CD4-positive, alpha-beta T cell treated with Interleukin-6 for 4 hours (primary cell): ENCODE data around the gene CTBP2.
A peak's percentile ranks its signal among the peaks of the same experiment; 100 is the strongest.
"Not testable (repeated sequence)": the region's sequence is repeated elsewhere in the genome, so short reads cannot be mapped to it uniquely, and the experiment has no call there.

ENCODE experiments used
- DNase-seq: peaks from one replicate; pipeline ENCODE4 v3.0.0-alpha.2; 2020; ENCODE audit warnings: mixed read lengths

Gene CTBP2

GRCh38 chr10:124993736-124994451 is 166.5 kb downstream of the CTBP2 start:
- DNase-seq: no peak

GRCh38 chr10:124993345-124993708 is 167.0 kb downstream of the CTBP2 start:
- no peak for DNase-seq

DNA sequence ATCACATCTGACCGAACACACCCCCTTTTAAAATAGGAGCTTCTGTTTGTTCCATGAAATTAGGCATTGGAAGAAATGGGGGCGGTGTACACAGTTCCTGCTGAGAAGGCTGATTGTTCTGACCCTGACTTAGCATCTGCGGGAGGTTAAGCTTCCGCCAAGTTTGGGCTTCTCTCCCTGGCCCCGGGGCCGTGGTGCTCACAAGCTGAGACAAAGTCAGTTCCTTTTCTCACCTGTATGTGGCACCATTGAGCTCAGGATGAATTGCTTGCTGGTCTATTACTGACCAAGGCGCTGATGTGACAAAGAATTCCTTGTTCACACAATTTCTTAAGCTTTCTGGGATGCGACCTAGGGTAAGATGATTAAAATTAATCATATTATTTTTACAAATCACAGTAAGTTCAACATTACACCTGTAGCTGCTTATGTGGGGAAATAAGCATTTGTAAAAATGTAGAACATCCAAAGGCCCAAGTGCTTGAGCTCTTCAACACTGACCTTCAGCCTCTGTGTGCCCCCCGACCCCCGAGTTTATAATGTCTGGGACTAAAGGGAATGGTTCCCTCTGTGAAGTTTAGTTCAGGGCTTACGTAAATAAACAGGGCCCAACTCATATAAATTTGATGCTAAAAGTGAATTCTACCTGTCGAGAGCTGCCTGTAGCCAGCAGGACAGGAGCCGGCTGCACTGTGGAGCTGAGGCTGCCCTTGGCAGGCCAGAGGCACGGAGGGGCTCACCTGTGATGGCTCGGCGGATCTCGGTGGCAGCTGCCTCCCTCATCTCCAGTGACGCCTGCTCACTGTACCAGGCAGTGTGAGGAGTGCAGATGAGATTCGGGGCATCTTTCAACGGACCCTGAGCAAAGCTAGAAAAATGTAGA is 167.7 kb downstream of the CTBP2 start:
- peak; percentile 24 for DNase-seq

- no peak for DNase-seq
Observed at GRCh38 chr10:124991835-124992234, 168.5 kb downstream of the CTBP2 start.

GRCh38 chr10:124990671-124991625 is 169.4 kb downstream of the CTBP2 start:
- no peak for DNase-seq

GRCh38 chr10:124989526-124989925 is 170.8 kb downstream of the CTBP2 start:
- DNase-seq: no peak

DNA sequence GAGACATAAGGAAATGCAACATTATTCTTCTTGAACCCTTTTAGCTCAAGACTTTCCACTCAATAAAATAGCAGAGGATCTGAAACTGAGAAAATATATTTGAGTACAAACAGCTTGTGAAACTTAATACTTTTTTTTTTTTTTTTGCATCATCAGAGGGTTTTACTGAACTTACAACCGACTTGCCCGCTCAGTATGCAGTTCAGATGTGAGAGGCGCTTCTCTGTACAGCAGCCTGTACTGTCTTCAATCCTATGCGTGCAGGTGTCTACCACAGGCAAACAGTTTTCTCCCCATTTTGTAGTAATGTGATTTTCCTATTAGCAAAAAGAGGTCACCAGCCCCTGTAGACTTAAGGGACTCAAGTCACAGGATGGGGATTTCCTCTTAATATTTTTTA is 171.6 kb downstream of the CTBP2 start:
- not testable (repeated sequence) for DNase-seq

DNA sequence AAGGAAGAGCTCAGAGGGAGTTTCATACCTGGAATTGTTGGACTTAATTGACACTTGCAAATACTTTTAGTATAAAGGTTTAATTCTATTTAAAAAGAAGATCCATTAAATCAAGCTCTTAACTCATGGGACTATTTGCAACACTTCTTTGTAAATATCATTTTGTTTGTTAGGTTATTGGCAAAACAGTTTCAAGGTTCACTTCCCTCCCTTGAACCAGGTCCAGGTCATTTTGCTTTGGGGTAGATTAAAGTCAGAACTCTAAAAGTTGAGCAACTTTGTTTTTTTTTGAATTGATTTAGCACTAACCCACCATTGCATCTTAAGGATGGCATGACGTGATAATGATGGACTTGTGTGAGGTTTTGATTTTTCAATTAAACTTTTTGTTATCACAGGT is 172.6 kb downstream of the CTBP2 start:
- DNase-seq: no peak

GRCh38 chr10:124985162-124985561 is 175.2 kb downstream of the CTBP2 start:
- no peak for DNase-seq

GRCh38 chr10:124984376-124984775 is 176.0 kb downstream of the CTBP2 start:
- no peak for DNase-seq

GRCh38 chr10:124983321-124983720 is 177.0 kb downstream of the CTBP2 start:
- DNase-seq: no peak

GRCh38 chr10:124978376-124978725 is 182.0 kb downstream of the CTBP2 start:
- DNase-seq: no peak

DNA sequence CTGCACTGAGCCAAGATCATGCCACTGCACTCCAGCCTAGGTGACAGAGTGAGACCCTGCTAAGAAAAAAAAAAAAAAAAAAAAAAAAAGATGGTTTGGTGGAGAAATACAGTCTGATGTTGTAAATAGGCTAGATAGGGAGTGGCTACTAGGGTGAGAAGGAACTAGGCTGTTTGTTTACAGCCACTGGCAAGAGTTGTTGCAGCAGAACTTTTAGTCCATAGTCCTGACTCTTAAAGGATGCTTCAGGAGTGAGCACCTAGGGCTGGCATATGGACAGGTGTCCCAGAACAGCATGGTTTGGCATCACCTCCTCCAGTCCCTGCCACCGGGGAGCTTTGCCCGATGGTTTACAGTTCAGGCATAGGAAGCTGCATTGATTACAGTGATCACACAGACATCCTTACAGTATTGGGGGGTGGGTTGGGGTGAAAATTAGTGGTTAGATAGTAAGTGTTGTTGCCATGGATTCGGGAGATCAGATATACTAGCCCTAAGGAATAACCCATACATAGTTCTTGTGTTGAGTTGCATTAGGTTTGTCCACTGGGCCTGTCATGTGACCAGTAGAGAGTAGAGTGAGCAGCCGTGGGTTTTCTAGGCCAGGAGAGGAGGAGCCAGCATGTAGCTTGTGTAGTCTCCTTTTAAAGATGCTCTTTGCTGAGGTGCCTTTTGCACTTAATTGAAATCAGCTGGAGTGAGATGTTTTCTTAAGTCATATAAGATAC is 182.6 kb downstream of the CTBP2 start:
- DNase-seq: no peak

DNA sequence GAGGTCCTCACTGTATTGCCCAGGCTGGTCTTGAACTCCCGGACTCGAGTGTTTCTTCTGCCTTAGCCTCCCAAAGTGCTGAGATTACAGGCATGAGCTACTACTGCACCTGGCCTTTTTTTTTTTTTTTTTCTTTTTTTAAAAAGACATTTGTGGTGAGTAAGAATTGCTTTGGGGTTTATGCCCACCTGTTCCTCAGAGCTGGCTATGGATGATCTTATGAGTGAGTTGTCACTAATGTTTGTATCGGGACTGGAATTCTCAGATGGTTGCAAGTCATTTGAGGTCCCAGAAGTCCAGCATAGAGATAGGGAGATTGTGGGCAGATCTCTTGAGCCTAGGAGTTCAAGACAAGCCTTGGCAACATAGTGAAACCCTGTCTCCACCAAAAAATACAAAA is 183.2 kb downstream of the CTBP2 start:
- DNase-seq: no peak

DNA sequence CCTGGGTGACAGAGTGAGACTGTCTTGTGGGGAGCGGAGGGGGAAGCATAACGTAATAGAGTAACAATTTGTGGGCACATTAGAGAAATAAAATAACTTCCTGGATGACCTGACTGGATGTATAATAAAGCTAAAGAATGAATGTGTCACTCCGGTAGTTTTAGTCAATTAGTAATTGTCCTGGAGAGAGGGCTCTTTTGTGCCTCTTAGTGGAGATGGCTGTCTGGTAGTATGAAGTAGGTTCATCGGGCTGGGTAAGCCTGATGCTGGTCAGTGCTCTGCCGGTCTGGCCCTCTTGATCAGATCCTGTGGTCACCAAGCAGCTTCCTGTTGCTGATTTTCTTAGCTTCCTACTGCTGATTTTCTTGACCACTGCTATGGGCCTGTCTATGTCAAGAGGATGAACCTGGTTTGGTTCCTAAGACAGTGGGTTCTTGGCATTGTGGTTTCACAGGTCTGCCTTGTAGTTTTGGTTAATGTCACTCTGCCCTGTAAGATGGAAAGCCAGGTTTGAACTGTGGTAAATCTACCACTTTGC is 184.3 kb downstream of the CTBP2 start:
- DNase-seq: no peak

DNA sequence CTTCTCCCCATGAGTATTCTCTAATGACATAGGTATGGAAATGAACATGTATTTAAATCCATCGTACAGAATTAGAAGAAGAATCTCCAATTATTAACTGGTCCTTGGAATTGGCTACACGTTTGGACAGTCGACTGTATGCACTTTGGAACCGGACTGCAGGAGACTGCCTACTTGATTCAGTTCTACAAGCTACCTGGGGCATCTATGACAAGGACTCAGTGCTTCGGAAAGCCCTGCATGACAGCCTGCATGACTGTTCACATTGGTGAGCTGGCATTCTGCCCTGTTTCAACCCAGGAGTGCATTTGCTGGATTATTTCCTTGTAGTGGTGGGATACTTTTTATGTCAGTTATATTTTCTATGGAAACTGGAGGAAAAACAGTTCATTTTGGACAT is 186.2 kb downstream of the CTBP2 start:
- no peak for DNase-seq

- DNase-seq: no peak
Observed at GRCh38 chr10:124972637-124973036, 187.7 kb downstream of the CTBP2 start.

DNA sequence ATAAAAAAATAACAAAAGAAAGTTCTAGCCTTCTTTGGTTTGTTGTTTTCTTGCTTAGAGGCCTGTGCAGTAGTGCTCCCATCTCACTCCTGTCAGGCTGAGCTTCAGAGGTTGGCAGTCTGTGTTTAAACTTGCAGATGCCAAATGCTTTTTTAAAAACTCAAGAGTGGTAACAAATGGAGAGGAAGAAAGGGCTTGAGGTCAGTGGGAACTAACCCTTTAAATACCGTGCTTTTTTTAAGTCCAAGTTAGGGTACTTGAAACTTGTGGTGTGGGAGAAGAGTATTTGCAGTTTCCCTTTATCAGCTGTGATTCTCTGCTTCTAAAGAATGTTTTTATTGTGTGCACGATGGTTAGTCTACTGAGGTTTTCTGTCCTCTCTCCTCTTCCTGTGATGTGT is 189.1 kb downstream of the CTBP2 start:
- no peak for DNase-seq

DNA sequence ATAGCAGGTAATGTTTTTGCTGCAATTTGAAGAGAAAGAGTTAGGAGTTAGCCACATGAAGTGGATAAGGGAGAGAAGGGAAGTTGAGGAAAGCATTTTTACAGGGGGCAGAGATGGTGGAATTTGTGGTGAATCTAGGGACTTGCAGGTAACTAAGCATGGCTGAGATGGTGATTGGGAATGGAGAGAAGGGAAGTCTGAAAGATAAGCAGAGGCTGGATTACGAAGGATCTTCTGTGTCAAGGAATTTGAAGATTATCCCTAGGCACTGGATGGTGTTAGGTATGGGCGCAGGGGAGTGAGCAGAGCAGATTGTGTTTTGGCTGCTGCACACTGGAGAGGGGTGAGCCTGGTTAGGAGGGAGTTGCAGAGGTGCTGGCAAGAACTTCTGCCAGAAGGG is 193.1 kb downstream of the CTBP2 start:
- DNase-seq: no peak

- no peak for DNase-seq
Observed at GRCh38 chr10:124966008-124966407, 194.4 kb downstream of the CTBP2 start.

DNA sequence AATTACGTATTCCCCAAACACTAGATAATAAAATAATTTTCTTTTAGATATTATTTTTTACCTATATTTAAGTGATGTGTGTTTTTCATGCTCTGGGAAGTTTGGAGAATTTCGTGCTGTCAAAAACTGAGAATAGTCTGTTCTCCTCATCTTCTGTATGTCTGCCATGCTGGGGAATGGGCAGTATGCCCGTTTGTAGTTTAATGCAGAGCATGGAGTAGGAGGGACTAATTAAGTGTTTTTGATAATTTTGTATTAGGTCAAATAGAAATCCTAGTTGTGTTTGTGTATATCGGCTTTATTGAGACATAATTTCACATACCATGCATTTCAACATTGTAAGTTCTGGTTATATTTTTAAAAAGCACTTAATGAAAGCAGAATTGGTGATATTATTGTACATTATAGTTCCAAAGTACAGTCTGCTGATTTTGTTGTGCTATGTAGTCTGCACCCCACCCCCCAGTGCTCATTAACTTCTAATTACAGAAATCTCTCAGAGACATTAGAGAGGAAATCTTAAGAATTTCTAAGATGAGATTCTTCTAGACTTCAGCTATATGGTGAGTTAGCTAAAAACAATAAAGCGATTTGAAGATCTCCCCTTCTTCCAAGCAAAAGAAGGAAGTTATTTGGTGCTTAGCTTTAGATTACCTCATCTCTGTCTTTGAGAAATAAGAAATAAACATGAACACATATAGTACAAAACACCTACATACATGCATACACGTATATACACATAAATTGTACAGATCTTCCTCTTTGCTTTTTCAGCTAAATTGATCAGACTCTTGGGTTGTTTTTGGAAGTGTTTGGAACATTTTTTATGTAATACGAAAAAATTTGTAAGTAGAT is 196.3 kb downstream of the CTBP2 start:
- no peak for DNase-seq
